Measurements from ENCODE around the gene TMEM14A.
"Not testable (repeated sequence)": the region's sequence is repeated elsewhere in the genome, so short reads cannot be mapped to it uniquely, and the experiment has no call there.

TMEM14A gene

DNA sequence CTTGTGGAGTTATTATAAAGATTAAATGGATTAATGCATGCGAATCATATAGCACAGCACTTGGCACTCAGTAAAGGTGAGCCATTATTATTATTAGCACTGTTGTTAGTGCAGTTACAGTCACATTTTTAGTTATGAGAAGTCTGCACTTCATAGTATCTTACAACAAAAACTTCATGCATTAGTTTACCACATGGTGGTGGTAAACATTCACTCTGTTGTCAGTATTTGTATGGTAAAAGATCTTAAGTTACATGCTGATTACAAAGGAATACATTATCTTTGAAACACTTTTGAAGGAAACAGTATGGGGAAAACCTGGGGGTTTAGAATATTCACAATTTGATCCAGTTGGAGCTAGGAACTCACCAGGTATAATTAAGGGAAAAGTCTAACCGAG lies 20.8 kb downstream of the TMEM14A start:
- no peak for TF ChIP-seq CTCF (conservative IDR thresholded peaks at IDR 0.05; ENCODE audit: low read depth, low read length)
- no peak overlapping the region for H3K4me3 ChIP-seq (ENCODE audit: low read length)
- DNase-seq (ENCODE audit: low read depth), result no peak

DNA sequence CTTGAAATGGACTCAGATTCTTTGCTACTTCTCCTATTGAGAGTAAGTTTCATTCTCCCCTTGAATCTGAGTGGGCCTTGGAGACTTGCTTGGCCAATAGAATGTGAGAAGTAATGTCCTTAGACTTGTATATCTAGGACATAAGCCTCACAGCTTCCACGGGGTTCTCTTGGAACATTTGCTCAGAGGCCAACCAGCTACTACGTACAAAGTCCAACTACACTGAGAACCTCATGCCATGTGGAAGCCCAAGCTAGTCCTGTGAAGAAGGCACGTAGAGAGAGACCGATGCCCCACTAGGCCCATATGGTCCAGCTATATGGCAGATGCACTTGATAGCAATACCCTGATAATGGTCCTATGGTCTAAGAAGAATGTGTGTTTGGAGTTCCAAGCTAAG lies 22.9 kb downstream of the TMEM14A start:
- no peak overlapping the region for H3K4me3 ChIP-seq (ENCODE audit: low read length)
- TF ChIP-seq CTCF (conservative IDR thresholded peaks at IDR 0.05; ENCODE audit: low read depth, low read length), result no peak
- no peak for DNase-seq (ENCODE audit: low read depth)

- H3K4me3 ChIP-seq (ENCODE audit: low read length), result no peak overlapping the region
- TF ChIP-seq CTCF (conservative IDR thresholded peaks at IDR 0.05; ENCODE audit: low read depth, low read length), result no peak
- DNase-seq (ENCODE audit: low read depth), result no peak
Measured at GRCh38 chr6:52694404-52694803, 23.5 kb downstream of the TMEM14A start.

GRCh38 chr6:52696418-52696817 lies 25.5 kb downstream of the TMEM14A start:
- TF ChIP-seq CTCF (conservative IDR thresholded peaks at IDR 0.05; ENCODE audit: low read depth, low read length), result peak; percentile 24

GRCh38 chr6:52697903-52698302 lies 27.0 kb downstream of the TMEM14A start:
- H3K4me3 ChIP-seq (ENCODE audit: low read length), result no peak overlapping the region
- peak; percentile 35 for TF ChIP-seq CTCF (conservative IDR thresholded peaks at IDR 0.05; ENCODE audit: low read depth, low read length)
- peak; percentile 30 for DNase-seq (ENCODE audit: low read depth)

More at GRCh38 chr6:52696418-52696817, 25.5 kb downstream of the TMEM14A start:
- H3K4me3 ChIP-seq (ENCODE audit: low read length), result no peak overlapping the region
- no peak for DNase-seq (ENCODE audit: low read depth)

DNA sequence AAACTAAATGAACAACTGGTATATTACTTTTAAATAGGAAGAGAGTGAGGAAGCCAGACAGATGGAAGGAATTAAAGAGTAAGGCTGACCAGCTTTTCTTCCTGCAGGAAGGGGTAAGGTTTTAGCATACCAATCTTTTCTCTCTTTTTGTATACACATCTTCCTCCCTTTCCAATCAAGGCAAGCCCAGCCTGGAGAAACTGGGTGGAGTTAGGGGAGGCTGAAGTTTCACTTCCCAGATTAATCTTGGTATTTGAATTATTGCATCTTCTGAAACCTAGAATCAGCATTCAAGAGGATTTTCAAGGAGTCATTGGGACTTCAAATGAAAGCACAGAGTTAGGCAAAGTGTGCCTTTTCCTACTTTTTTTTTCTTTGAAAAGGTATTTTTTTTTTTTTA lies 33.1 kb downstream of the TMEM14A start:
- no peak for TF ChIP-seq CTCF (conservative IDR thresholded peaks at IDR 0.05; ENCODE audit: low read depth, low read length)
- DNase-seq (ENCODE audit: low read depth), result no peak
- H3K4me3 ChIP-seq (ENCODE audit: low read length), result no peak overlapping the region

DNA sequence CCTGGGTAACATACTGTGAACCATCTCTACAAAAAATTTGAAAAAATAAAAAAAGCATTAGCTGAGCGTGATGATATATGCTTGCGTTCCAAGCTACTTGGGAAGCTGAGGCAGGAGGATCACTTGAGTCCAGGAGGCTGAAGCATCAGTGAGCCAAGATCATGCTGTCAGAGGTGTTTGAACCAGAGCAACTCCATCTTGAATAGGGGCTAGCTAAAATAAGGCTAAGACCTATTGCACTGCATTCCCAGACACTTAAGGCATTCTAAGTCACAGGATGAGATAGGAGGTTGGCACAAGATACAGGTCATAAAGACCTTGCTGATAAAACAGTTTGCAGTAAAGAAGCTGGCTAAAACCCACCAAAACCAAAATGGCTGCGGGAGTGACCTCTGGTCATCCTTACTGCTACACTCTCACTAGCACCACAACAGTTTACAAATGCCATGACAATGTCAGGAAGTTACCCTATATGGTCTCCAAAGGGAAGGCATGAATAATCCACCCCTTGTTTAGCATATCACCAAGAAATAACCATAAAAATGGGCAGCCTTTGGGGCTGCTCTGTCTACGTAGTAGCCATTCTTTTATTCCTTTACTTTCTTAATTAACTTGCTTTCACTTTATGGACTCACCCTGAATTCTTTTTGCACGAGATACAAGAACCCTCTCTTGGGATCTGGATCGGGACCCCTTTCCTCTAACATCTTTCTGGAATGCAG lies 34.0 kb downstream of the TMEM14A start:
- not testable (repeated sequence) for DNase-seq (ENCODE audit: low read depth); H3K4me3 ChIP-seq (ENCODE audit: low read length)

Measured in retinal pigment epithelial cell (primary cell).